Stimulated activated effector memory CD8-positive, alpha-beta T cell treated with anti-CD3 and anti-CD28 coated beads, Interleukin-12 subunit alpha, Interleukin-12 subunit beta, amount 100 ng/mL, for 72 hours (primary cell): ENCODE results near the gene TRIM17.

Experiments used
- ATAC-seq: fragments of 150-1000 bp; cut with Tn5 transposase; 2 replicates; pipeline ENCODE4 v1.10.0; 2021
- DNase-seq, 2 donors: peaks; one replicate each; pipeline ENCODE4 v3.0.0; 2021 to 2022; ENCODE audit warnings: low spot score in 2 of 2
- H3K27ac Mint-ChIP-seq: one replicate; pipeline ENCODE4 v1.8.0; 2022; ENCODE audit warnings: mild to moderate bottlenecking, mixed read lengths
- H3K36me3 Mint-ChIP-seq: one replicate; pipeline ENCODE4 v1.8.0; 2022; ENCODE audit warnings: mild to moderate bottlenecking, mixed read lengths
- H3K4me1 Mint-ChIP-seq: one replicate; pipeline ENCODE4 v1.8.0; 2022; ENCODE audit warnings: mixed read lengths
- H3K4me3 Mint-ChIP-seq: one replicate; pipeline ENCODE4 v1.8.0; 2022; ENCODE audit warnings: mild to moderate bottlenecking, mixed read lengths
- H3K9me3 Mint-ChIP-seq: one replicate; pipeline ENCODE4 v1.8.0; 2022; ENCODE audit warnings: mixed read lengths

Gene TRIM17

DNA sequence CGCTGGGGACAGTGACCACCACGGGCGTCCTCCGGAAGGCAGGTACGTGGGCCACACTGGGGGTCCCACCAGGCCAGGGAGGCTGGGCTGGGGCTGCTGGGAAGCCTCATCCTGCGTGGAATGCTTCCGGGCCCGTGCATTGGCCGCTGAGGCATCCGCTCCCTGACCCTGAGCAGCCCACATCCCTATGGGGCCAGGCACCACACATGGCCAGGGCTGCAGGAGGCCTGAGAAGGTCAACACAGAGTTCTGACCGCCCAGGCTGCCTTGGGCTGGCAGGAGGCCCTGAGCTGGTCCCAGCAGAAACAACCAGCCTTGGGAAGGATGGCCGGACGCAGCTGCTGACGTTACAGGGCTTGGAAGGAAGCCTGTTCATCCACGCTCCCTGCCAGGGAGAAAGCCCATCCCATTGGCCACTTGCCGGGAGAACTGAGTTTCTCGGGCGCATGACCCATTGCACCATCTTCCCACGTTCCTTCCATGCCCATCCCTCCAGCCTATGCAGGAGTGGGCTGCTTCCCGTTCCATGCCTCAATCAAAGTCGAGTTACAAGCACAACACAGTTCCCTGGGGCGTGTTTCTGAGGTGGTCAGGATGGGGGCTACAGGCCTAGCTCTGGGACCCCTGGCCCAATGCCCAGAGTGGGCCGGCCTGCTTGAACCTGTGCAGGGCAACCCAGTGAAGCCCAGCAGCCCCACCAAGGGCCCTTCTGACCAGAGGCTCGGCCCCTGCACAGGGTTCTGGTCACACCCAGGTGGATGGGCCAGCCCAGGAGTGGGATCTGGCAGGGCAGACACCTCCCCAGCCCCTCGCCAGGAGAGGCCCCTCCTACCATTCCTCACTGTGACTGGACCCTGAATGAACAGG lies 41.7 kb downstream of the TRIM17 start:
- no peak overlapping the region for H3K27ac Mint-ChIP-seq
- ATAC-seq (no peak), DNase-seq (no peak)
- H3K9me3 Mint-ChIP-seq = no peaks in the 10 kb centered on the region
- H3K4me1 Mint-ChIP-seq = peaks cover 11% of the 10 kb centered on the region
- H3K36me3 Mint-ChIP-seq = no peaks in the 10 kb centered on the region
- no peak overlapping the region for H3K4me3 Mint-ChIP-seq

DNA sequence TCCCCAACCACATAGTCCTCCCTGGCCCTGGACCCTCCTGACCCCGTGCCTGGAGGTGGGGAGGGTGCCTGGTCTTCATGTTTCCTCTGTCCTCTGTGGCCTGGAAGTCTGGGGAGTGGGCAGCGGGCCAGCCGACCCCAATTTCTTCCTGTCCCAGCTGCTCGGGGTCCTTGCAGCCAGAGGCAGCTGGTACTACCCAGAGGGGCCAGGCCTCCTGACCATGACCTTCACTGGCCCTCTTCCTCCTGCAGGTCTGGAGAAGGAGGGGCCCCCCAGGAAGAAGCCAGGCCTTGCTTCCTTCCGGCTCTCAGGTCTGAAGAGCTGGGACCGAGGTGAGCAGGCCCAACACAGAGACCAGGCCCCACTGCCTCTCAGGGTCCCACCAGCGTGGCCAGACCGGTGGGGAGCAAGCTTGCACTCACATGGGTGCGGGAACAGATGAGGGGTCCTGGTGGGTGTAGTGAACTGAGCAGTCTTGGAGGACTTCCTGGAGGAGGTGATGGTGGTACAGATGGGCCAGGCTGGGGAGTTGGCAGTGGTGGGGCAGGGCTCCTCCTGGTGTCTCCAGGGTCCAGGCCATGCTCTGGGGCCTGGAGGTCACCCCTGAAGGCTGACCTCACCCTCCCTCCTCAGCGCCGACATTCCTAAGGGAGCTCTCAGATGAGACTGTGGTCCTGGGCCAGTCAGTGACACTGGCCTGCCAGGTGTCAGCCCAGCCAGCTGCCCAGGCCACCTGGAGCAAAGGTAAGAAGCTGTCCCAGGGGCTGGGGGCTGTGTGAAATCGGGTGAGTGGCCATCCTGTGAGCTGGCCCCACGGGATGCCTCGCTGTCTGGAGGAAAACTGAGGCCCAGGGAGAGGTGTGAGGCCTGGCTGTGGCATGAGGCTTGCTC lies 42.7 kb downstream of the TRIM17 start:
- no peak for DNase-seq
- H3K4me3 Mint-ChIP-seq = no peak overlapping the region
- no peak for ATAC-seq
- no peaks in the 10 kb centered on the region for H3K36me3 Mint-ChIP-seq
- peak overlapping the region; percentile 17 for H3K27ac Mint-ChIP-seq
- H3K9me3 Mint-ChIP-seq = no peaks in the 10 kb centered on the region
- H3K4me1 Mint-ChIP-seq = peaks cover 7% of the 10 kb centered on the region

- ATAC-seq (no peak), DNase-seq (no peak)
- H3K4me1 Mint-ChIP-seq = peaks cover 4% of the 10 kb centered on the region
- H3K4me3 Mint-ChIP-seq = no peak overlapping the region
- H3K27ac Mint-ChIP-seq = peak overlapping the region; percentile 17
- H3K36me3 Mint-ChIP-seq = no peaks in the 10 kb centered on the region
- H3K9me3 Mint-ChIP-seq = no peaks in the 10 kb centered on the region
Observed at GRCh38 chr1:228373004-228373680, 43.5 kb downstream of the TRIM17 start.

GRCh38 chr1:228372183-228373003 lies 44.3 kb downstream of the TRIM17 start:
- H3K4me3 Mint-ChIP-seq = no peak overlapping the region
- H3K4me1 Mint-ChIP-seq = peaks cover 4% of the 10 kb centered on the region
- no peaks in the 10 kb centered on the region for H3K36me3 Mint-ChIP-seq
- no peak overlapping the region for H3K27ac Mint-ChIP-seq
- ATAC-seq (no peak), DNase-seq (no peak)
- H3K9me3 Mint-ChIP-seq = no peaks in the 10 kb centered on the region

GRCh38 chr1:228371741-228372182 lies 44.9 kb downstream of the TRIM17 start:
- no peaks in the 10 kb centered on the region for H3K9me3 Mint-ChIP-seq

DNA sequence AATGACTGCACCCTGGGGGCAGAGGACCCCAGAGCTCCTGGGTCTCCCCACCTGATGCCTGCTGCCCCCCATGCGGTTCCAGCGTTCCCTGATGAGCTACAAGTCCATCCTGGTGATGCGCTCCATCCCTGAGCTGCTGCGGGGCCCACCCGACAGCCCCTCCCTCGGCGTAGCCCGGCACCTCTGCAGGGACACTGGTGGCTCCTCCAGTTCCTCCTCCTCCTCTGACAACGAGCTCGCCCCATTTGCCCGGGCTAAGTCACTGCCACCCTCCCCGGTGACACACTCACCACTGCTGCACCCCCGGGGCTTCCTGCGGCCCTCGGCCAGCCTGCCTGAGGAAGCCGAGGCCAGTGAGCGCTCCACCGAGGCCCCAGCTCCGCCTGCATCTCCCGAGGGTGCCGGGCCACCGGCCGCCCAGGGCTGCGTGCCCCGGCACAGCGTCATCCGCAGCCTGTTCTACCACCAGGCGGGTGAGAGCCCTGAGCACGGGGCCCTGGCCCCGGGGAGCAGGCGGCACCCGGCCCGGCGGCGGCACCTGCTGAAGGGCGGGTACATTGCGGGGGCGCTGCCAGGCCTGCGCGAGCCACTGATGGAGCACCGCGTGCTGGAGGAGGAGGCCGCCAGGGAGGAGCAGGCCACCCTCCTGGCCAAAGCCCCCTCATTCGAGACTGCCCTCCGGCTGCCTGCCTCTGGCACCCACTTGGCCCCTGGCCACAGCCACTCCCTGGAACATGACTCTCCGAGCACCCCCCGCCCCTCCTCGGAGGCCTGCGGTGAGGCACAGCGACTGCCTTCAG lies 45.5 kb downstream of the TRIM17 start:
- no peaks in the 10 kb centered on the region for H3K9me3 Mint-ChIP-seq
- peaks cover 2% of the 10 kb centered on the region for H3K4me1 Mint-ChIP-seq
- no peak for DNase-seq
- no peaks in the 10 kb centered on the region for H3K36me3 Mint-ChIP-seq
- H3K27ac Mint-ChIP-seq = no peak overlapping the region
- ATAC-seq = no peak
- H3K4me3 Mint-ChIP-seq = no peak overlapping the region

More at GRCh38 chr1:228371741-228372182, 44.9 kb downstream of the TRIM17 start:
- no peak for DNase-seq
- peaks cover 4% of the 10 kb centered on the region for H3K4me1 Mint-ChIP-seq
- H3K27ac Mint-ChIP-seq = no peak overlapping the region
- H3K36me3 Mint-ChIP-seq = no peaks in the 10 kb centered on the region
- H3K4me3 Mint-ChIP-seq = no peak overlapping the region
- ATAC-seq = no peak

- Mint-ChIP-seq H3K36me3 (no peaks in the 10 kb centered on the region), H3K27ac (no peak overlapping the region), H3K4me1 (no peaks in the 10 kb centered on the region), H3K4me3 (no peak overlapping the region), H3K9me3 (no peaks in the 10 kb centered on the region)
- ATAC-seq (no peak), DNase-seq (no peak)
Observed at GRCh38 chr1:228370439-228370940, 46.2 kb downstream of the TRIM17 start.

DNA sequence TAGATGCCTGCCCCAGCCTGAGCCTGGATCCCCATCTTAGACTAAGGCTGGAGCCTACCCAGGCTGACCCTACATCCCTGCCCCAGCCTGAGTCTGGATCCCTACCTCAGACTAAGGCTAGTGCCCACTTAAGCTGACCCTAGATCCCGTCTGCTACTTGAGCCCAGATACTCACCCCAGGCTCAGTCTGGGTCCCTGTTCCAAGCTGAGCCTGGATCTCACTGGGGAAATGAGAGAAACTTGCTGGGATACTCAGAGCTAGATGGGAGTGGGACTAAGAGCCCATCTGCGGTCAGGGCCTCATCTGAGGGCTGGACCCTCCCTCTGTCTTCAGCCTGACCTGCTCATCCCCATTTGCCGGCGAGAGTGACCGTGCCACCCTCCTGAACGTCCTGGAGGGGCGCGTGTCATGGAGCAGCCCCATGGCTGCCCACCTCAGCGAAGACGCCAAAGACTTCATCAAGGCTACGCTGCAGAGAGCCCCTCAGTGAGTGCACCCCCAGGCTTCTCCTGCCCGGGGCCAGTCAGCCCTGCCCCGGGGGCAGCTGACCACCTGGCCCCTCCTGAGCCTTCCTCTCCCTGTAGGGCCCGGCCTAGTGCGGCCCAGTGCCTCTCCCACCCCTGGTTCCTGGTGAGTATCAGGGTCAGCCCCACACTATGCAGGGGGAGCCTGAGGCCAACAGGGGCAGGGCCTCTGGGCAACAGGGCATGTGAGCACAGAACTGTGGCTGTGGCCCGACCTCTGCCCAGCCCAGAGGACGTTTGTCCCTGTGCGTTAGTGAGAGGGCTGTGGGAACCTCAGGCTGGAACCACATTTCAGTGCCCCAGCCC lies 46.8 kb downstream of the TRIM17 start:
- H3K4me1 Mint-ChIP-seq = no peaks in the 10 kb centered on the region
- DNase-seq (no peak), ATAC-seq (no peak)
- no peak overlapping the region for H3K27ac Mint-ChIP-seq
- no peak overlapping the region for H3K4me3 Mint-ChIP-seq
- no peaks in the 10 kb centered on the region for H3K9me3 Mint-ChIP-seq
- H3K36me3 Mint-ChIP-seq = no peaks in the 10 kb centered on the region

DNA sequence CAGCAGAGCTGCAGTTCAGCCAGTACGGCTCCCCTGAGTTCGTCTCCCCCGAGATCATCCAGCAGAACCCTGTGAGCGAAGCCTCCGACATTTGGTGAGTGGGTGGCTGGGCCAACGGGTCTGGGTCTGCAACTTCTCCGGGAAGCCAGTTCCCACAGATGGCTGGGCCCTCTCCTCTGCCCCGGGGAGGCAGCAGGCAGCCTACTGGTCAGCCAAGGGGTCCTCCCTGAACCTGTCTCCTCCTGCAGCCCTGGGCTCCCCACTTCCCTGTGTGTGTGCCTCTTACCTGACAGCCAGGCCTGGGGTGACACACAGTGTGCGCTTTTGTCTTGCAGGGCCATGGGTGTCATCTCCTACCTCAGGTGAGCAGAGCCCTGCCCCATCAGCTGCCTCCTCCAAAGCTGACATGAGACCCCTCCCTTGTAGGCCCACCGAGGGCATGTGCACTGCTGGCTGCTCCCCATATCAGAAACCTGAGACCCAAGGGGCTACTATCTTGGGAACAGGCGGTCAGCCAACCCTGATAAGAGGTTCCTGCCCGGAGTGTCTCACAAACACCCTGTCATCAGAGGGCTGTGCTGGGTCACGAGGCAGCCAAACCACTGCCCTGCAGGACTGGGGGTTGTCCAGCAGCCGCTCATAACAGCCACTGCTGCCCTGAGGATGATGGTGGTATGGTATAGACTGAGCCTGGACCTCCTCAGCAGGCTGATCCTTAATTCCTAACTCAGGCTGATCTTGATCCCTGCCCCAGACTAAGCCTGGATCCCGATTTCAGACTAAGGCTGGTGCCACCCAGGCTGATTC lies 47.7 kb downstream of the TRIM17 start:
- no peak overlapping the region for H3K4me3 Mint-ChIP-seq
- no peaks in the 10 kb centered on the region for H3K4me1 Mint-ChIP-seq

DNA sequence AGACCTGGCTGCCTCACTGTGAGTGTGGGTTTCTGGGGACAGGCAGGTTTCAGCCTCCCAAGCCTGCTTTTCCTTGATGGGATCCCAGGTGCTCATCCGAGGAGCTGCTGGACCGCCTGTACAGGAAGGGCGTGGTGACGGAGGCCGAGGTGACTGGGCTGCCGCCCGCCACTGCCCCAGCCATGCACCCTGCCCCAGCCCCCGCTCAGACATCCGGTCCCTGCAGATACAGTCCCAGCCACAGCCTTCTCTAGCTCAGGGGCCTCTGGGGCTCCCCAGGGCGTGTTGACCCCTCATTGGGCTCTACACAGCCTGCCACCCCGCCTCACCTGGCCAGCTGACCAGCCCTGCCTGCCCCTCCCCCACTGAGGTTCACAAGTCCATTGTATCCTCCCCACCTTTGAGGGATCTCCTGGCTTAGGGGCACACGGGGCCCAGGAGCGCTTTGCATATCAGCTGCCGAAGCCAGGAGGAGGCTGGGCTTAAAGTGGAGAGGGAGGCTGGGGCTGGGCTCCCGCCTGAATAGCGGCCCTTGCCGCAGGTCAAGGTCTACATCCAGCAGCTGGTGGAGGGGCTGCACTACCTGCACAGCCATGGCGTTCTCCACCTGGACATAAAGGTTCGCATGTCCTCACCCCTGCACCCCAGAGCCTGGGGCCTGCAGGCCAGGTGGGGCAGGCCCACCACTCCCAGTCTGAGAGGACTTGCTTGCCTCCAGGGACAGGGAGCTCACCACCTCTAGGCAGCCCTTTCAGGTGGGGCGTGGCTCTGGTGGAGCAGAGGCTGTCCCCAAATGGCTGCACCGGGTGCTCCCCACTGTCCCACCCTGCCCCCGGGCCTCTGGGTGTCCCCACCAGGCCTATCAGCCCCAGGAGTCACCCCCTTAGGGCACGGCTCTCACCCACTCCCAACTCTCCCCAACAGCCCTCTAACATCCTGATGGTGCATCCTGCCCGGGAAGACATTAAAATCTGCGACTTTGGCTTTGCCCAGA lies 48.6 kb downstream of the TRIM17 start:
- Mint-ChIP-seq H3K4me1 (no peaks in the 10 kb centered on the region), H3K4me3 (no peak overlapping the region), H3K27ac (peak overlapping the region; percentile 65), H3K36me3 (no peaks in the 10 kb centered on the region), H3K9me3 (no peaks in the 10 kb centered on the region)
- ATAC-seq (peak; percentile 35), DNase-seq (no peak)

More for the DNA sequence above, 47.7 kb downstream of the TRIM17 start:
- H3K36me3 Mint-ChIP-seq = no peaks in the 10 kb centered on the region
- DNase-seq (no peak), ATAC-seq (no peak)
- H3K9me3 Mint-ChIP-seq = no peaks in the 10 kb centered on the region
- peak overlapping the region; percentile 65 for H3K27ac Mint-ChIP-seq

DNA sequence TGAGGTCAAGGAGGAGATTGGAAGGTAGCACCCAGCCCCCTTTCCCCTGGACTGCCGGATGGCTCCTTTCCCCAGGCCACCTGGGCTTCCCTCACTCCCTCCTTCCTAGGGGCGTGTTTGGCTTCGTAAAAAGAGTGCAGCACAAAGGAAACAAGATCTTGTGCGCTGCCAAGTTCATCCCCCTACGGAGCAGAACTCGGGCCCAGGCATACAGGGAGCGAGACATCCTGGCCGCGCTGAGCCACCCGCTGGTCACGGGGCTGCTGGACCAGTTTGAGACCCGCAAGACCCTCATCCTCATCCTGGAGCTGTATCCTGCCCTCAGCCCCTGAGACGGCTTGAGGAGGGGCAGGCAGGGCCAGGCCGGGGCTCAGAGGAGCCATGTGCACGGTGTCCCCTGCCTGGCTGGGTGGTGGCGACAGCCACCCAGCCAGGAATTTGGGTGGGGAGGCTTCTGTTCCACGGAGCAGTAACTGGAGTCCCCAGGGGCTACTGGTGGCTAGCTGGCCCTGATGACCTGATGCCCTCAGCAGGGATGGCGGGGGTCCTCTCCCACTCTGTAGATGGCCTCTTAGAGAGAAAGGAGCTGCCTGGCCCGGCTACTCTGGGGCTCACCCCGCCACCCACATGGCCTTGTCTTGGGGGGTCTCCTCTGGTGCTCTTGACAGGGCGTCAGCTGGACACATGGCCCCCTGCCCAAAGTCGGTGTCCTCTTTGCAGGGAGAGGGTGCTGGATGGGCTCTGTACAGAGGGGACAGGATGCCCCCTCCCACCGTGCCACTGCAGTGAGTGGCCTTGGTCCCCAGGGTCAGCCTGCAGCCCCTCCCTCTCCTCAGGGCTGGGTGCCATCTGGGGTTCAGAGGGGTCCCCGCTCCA lies 49.6 kb downstream of the TRIM17 start:
- no peak for DNase-seq
- Mint-ChIP-seq H3K9me3 (no peaks in the 10 kb centered on the region), H3K4me1 (no peaks in the 10 kb centered on the region), H3K36me3 (no peaks in the 10 kb centered on the region), H3K4me3 (no peak overlapping the region), H3K27ac (no peak overlapping the region)
- ATAC-seq = no peak
